ENCODE measurements around the gene CGAS. TPM values are rescaled to one million over a fixed set of nuclear protein-coding genes. Genes with fewer than 3 reads are reported as not detected.
A peak's percentile ranks its signal among the peaks of the same experiment; 100 is the strongest.

Gene CGAS
- total and polyA plus RNA-seq, 2 of the 13 experiments (the other 11 are each of a cell fraction or from before 2014, with no cell fraction given), result 0.03 to 0.07 TPM

DNA sequence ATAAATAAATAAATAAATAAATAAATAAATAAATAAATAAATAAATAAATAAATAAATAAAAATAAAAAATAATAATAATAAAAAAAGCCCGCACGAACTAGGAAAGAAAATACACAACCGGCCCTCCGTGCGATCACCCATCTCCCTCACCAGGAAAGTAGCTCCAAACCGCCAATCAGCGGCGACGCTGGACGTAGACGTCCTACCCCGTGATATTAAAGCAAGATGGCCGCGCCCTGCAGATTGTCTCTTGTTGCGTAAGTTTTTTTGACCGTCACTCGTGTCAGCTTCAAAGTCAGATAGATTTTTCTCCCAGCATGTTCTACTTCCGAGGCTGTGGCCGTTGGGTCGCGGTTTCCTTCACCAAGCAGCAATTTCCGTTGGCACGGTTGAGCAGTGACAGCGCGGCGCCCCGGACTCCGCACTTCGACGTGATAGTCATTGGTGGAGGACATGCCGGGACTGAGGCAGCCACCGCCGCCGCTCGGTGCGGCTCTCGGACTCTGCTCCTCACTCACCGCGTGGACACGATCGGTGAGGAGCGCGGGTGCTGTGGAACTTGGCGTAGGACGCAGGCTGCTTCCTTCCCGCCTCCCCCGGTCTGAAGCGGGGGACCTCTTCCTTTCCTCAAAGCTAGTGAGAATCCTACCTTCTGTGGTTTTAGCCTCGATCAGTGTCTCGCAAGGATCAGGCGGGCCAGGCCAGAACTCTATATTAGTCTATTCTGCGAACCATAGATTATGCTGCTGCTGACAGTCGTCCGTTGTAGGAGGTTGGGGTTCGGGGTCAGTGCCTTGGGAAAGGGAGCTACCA lies 9.6 kb upstream of the CGAS start, which contains the start of gene MTO1 (continued):
- no peak for TF ChIP-seq ZNF282 (IDR thresholded peaks at IDR 0.05; ENCODE audit: partially characterized antibody)
- TF ChIP-seq, protein P1, sequence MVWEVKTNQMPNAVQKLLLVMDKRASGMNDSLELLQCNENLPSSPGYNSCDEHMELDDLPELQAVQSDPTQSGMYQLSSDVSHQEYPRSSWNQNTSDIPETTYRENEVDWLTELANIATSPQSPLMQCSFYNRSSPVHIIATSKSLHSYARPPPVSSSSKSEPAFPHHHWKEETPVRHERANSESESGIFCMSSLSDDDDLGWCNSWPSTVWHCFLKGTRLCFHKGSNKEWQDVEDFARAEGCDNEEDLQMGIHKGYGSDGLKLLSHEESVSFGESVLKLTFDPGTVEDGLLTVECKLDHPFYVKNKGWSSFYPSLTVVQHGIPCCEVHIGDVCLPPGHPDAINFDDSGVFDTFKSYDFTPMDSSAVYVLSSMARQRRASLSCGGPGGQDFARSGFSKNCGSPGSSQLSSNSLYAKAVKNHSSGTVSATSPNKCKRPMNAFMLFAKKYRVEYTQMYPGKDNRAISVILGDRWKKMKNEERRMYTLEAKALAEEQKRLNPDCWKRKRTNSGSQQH (CRISPR knock-in tag; IDR thresholded peaks at IDR 0.05; ENCODE audit: low read depth), result no peak
- TF ChIP-seq, protein P2, sequence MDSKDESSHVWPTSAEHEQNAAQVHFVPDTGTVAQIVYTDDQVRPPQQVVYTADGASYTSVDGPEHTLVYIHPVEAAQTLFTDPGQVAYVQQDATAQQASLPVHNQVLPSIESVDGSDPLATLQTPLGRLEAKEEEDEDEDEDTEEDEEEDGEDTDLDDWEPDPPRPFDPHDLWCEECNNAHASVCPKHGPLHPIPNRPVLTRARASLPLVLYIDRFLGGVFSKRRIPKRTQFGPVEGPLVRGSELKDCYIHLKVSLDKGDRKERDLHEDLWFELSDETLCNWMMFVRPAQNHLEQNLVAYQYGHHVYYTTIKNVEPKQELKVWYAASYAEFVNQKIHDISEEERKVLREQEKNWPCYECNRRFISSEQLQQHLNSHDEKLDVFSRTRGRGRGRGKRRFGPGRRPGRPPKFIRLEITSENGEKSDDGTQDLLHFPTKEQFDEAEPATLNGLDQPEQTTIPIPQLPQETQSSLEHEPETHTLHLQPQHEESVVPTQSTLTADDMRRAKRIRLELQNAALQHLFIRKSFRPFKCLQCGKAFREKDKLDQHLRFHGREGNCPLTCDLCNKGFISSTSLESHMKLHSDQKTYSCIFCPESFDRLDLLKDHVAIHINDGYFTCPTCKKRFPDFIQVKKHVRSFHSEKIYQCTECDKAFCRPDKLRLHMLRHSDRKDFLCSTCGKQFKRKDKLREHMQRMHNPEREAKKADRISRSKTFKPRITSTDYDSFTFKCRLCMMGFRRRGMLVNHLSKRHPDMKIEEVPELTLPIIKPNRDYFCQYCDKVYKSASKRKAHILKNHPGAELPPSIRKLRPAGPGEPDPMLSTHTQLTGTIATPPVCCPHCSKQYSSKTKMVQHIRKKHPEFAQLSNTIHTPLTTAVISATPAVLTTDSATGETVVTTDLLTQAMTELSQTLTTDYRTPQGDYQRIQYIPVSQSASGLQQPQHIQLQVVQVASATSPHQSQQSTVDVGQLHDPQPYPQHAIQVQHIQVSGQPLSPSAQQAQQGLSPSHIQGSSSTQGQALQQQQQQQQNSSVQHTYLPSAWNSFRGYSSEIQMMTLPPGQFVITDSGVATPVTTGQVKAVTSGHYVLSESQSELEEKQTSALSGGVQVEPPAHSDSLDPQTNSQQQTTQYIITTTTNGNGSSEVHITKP (CRISPR knock-in tag; IDR thresholded peaks at IDR 0.05; ENCODE audit: low read depth), result peak; percentile 94
- TF ChIP-seq PITX1 (CRISPR knock-in tag; IDR thresholded peaks at IDR 0.05), result peak; percentile 49; the same call in 1 of the 2 replicates
- TF ChIP-seq ZNF564 (CRISPR knock-in tag; IDR thresholded peaks at IDR 0.05), result 0 out of 2 replicates have a peak, but pooled peaks have one; percentile 49
- TF ChIP-seq ZNF207 (IDR thresholded peaks at IDR 0.05; ENCODE audit: borderline replicate concordance), result no peak
- no peak; the same call in 1 of the 2 replicates for TF ChIP-seq ZFP90 (CRISPR knock-in tag; IDR thresholded peaks at IDR 0.05; ENCODE audit: borderline replicate concordance)
- TF ChIP-seq, protein P3, sequence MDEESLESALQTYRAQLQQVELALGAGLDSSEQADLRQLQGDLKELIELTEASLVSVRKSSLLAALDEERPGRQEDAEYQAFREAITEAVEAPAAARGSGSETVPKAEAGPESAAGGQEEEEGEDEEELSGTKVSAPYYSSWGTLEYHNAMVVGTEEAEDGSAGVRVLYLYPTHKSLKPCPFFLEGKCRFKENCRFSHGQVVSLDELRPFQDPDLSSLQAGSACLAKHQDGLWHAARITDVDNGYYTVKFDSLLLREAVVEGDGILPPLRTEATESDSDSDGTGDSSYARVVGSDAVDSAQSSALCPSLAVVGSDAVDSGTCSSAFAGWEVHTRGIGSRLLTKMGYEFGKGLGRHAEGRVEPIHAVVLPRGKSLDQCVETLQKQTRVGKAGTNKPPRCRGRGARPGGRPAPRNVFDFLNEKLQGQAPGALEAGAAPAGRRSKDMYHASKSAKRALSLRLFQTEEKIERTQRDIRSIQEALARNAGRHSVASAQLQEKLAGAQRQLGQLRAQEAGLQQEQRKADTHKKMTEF (CRISPR knock-in tag; IDR thresholded peaks at IDR 0.05), result peak; percentile 72; the same call in 1 of the 2 replicates
- no peak for TF ChIP-seq RNF2 (conservative IDR thresholded peaks at IDR 0.05; ENCODE audit: low read depth)
- TF ChIP-seq RAD51 (IDR thresholded peaks at IDR 0.05; ENCODE audit: borderline replicate concordance), result no peak
- TF ChIP-seq, protein P4, sequence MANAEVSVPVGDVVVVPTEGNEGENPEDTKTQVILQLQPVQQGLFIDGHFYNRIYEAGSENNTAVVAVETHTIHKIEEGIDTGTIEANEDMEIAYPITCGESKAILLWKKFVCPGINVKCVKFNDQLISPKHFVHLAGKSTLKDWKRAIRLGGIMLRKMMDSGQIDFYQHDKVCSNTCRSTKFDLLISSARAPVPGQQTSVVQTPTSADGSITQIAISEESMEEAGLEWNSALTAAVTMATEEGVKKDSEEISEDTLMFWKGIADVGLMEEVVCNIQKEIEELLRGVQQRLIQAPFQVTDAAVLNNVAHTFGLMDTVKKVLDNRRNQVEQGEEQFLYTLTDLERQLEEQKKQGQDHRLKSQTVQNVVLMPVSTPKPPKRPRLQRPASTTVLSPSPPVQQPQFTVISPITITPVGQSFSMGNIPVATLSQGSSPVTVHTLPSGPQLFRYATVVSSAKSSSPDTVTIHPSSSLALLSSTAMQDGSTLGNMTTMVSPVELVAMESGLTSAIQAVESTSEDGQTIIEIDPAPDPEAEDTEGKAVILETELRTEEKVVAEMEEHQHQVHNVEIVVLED (CRISPR knock-in tag; IDR thresholded peaks at IDR 0.05; ENCODE audit: borderline replicate concordance), result peak; percentile 98
- TF ChIP-seq ZNF292 (CRISPR knock-in tag; IDR thresholded peaks at IDR 0.05; ENCODE audit: borderline replicate concordance, low read depth), result peak; percentile 32; the same call in 1 of the 2 replicates
- TF ChIP-seq, protein P5, sequence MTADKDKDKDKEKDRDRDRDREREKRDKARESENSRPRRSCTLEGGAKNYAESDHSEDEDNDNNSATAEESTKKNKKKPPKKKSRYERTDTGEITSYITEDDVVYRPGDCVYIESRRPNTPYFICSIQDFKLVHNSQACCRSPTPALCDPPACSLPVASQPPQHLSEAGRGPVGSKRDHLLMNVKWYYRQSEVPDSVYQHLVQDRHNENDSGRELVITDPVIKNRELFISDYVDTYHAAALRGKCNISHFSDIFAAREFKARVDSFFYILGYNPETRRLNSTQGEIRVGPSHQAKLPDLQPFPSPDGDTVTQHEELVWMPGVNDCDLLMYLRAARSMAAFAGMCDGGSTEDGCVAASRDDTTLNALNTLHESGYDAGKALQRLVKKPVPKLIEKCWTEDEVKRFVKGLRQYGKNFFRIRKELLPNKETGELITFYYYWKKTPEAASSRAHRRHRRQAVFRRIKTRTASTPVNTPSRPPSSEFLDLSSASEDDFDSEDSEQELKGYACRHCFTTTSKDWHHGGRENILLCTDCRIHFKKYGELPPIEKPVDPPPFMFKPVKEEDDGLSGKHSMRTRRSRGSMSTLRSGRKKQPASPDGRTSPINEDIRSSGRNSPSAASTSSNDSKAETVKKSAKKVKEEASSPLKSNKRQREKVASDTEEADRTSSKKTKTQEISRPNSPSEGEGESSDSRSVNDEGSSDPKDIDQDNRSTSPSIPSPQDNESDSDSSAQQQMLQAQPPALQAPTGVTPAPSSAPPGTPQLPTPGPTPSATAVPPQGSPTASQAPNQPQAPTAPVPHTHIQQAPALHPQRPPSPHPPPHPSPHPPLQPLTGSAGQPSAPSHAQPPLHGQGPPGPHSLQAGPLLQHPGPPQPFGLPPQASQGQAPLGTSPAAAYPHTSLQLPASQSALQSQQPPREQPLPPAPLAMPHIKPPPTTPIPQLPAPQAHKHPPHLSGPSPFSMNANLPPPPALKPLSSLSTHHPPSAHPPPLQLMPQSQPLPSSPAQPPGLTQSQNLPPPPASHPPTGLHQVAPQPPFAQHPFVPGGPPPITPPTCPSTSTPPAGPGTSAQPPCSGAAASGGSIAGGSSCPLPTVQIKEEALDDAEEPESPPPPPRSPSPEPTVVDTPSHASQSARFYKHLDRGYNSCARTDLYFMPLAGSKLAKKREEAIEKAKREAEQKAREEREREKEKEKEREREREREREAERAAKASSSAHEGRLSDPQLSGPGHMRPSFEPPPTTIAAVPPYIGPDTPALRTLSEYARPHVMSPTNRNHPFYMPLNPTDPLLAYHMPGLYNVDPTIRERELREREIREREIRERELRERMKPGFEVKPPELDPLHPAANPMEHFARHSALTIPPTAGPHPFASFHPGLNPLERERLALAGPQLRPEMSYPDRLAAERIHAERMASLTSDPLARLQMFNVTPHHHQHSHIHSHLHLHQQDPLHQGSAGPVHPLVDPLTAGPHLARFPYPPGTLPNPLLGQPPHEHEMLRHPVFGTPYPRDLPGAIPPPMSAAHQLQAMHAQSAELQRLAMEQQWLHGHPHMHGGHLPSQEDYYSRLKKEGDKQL (CRISPR knock-in tag; IDR thresholded peaks at IDR 0.05; ENCODE audit: low read depth), result no peak
- no peak for TF ChIP-seq HOXD1 (CRISPR knock-in tag; IDR thresholded peaks at IDR 0.05)
